Urothelium cell line (cell line): Measurements from ENCODE around the gene MAML3.

Experiments
- DNase-seq: peaks from one replicate; pipeline ENCODE4 v3.0.0; 2011; ENCODE audit warnings: low spot score, mixed read lengths
- FAIRE-seq: peaks from 2 replicates; lab custom pipeline; 2011; peaks lifted over from hg19 to GRCh38; lab: Jason Lieb, UNC

MAML3 gene

GRCh38 chr4:139744232-139744631, 409.8 kb downstream of the MAML3 start:
- no peak for FAIRE-seq

GRCh38 chr4:139743027-139743426, 411.0 kb downstream of the MAML3 start:
- no peak for DNase-seq
- FAIRE-seq, result no peak

More at GRCh38 chr4:139744232-139744631, 409.8 kb downstream of the MAML3 start:
- no peak for DNase-seq

GRCh38 chr4:139740531-139741041, 413.4 kb downstream of the MAML3 start:
- DNase-seq (peak; percentile 35), FAIRE-seq (no peak)

- DNase-seq (no peak), FAIRE-seq (no peak)
Observed at GRCh38 chr4:139740121-139740520, 413.9 kb downstream of the MAML3 start.

- FAIRE-seq (no peak), DNase-seq (no peak)
Observed at GRCh38 chr4:139738846-139739613, 415.0 kb downstream of the MAML3 start.

- FAIRE-seq, result no peak
- no peak for DNase-seq
Observed at GRCh38 chr4:139736661-139737060, 417.3 kb downstream of the MAML3 start.

- FAIRE-seq (no peak), DNase-seq (no peak)
Observed at GRCh38 chr4:139736274-139736660, 417.7 kb downstream of the MAML3 start.

- DNase-seq, result no peak
Observed at GRCh38 chr4:139735381-139736273, 418.4 kb downstream of the MAML3 start.

GRCh38 chr4:139734875-139735380, 419.1 kb downstream of the MAML3 start:
- FAIRE-seq (peak; percentile 86), DNase-seq (peak; percentile 88)

More at GRCh38 chr4:139735381-139736273, 418.4 kb downstream of the MAML3 start:
- no peak for FAIRE-seq

GRCh38 chr4:139734201-139734874, 419.6 kb downstream of the MAML3 start:
- FAIRE-seq (no peak), DNase-seq (no peak)

- DNase-seq (no peak), FAIRE-seq (no peak)
Observed at GRCh38 chr4:139732991-139733570, 420.9 kb downstream of the MAML3 start.

- DNase-seq, result no peak
- FAIRE-seq, result no peak
Observed at GRCh38 chr4:139728840-139729239, 425.1 kb downstream of the MAML3 start.

GRCh38 chr4:139728146-139728545, 425.8 kb downstream of the MAML3 start:
- DNase-seq (no peak), FAIRE-seq (no peak)

GRCh38 chr4:139726615-139727014, 427.4 kb downstream of the MAML3 start:
- FAIRE-seq (no peak), DNase-seq (no peak)

GRCh38 chr4:139725236-139725635, 428.7 kb downstream of the MAML3 start:
- DNase-seq (no peak), FAIRE-seq (no peak)

GRCh38 chr4:139721789-139722188, 432.2 kb downstream of the MAML3 start:
- DNase-seq (no peak), FAIRE-seq (no peak)

GRCh38 chr4:139720806-139721205, 433.2 kb downstream of the MAML3 start:
- DNase-seq, result no peak
- no peak for FAIRE-seq

GRCh38 chr4:139719381-139720101, 434.4 kb downstream of the MAML3 start:
- FAIRE-seq (no peak), DNase-seq (no peak)

GRCh38 chr4:139718833-139719232, 435.2 kb downstream of the MAML3 start:
- FAIRE-seq (no peak), DNase-seq (no peak)

- DNase-seq, result no peak
- no peak for FAIRE-seq
Observed at GRCh38 chr4:139718358-139718757, 435.6 kb downstream of the MAML3 start.
